HepG2 (cell line): ENCODE measurements around the gene SMIM28. TPM values are rescaled to one million over a fixed set of nuclear protein-coding genes. Genes with fewer than 3 reads are reported as not detected.

Source experiments
- ATAC-seq: fragments of 200-7000 bp; cut with Tn5 transposase; 3 replicates; pipeline ENCODE4 v1.9.1; 2020; ENCODE audit warnings: mild to moderate bottlenecking, moderate library complexity
- BruUV-seq: library from RNA; stranded (reverse); fragments of 400-500 nt; replicated peaks from 2 replicates; lab custom pipeline; 2021; lab: Mats Ljungman, UMichigan
- CTCF ChIA-PET: fragments of 300-600 bp; formaldehyde crosslinking; extraction: SDS; loops from one replicate; lab custom pipeline; 2021; ENCODE audit warnings: low total read pairs, inconsistent platforms, low intra/inter-chr PET ratio; lab: Yijun Ruan, JAX
- POLR2A ChIA-PET: fragments of 350-600 bp; sonication (Branson Sonifier 250); formaldehyde crosslinking; loops from one replicate; lab custom pipeline; 2020; ENCODE audit warnings: antibody characterized with exemption, inconsistent platforms; lab: Yijun Ruan, JAX
- DNase-seq: peaks from one replicate; pipeline ENCODE4 v3.0.0-alpha.2; 2015; ENCODE audit warnings: low spot score
- FAIRE-seq: peaks from 3 replicates; lab custom pipeline; 2011; peaks lifted over from hg19 to GRCh38; lab: Jason Lieb, UNC
- H2AFZ ChIP-seq: one replicate; pipeline ENCODE4 v1.6.1; 2011; ENCODE audit warnings: low read length, inconsistent platforms
- H3K27ac ChIP-seq: fragments of 300-600 bp; 3 replicates; pipeline ENCODE4 v1.8.0; 2011; ENCODE audit warnings: mixed run types, mild to moderate bottlenecking, mixed read lengths, low read length, inconsistent platforms; ENCODE audit not compliant: insufficient read depth; ENCODE audit errors: extremely low read length
- H3K27me3 ChIP-seq, 2 experiments: fragments of 200-600 bp in 1 of 2; 2 replicates in 1 of 2; 3 replicates in 1 of 2; pipeline versions ENCODE4 v1.6.0 to v1.8.0; 2011; ENCODE audit warnings: low read length in 2 of 2, mild to moderate bottlenecking in 2 of 2, moderate library complexity in 2 of 2, inconsistent platforms in 1 of 2; ENCODE audit not compliant: insufficient read depth in 2 of 2, control insufficient read depth in 1 of 2
- H3K36me3 ChIP-seq, 2 experiments: fragments of 200-600 bp in 1 of 2; replicated peaks in 1 of 2; 2 replicates in 1 of 2; 3 replicates in 1 of 2; pipeline versions ENCODE4 v1.5.1 to v1.8.0; 2011; ENCODE audit warnings: low read length in 2 of 2, inconsistent platforms in 1 of 2; ENCODE audit not compliant: insufficient read depth in 2 of 2, control insufficient read depth in 1 of 2
- H3K4me1 ChIP-seq: 2 replicates; pipeline ENCODE4 v1.5.1; 2012; ENCODE audit warnings: low read length, inconsistent platforms; ENCODE audit not compliant: insufficient read depth
- H3K4me2 ChIP-seq: 2 replicates; pipeline ENCODE4 v1.6.0; 2011; ENCODE audit warnings: low read depth, low read length, inconsistent platforms
- H3K4me3 ChIP-seq, 3 experiments: fragments of 200-600 bp in 1 of 3; sonication (generic), shearing (Covaris generic) in 1 of 3; replicated peaks in 1 of 3; 2 replicates each; pipeline ENCODE4 v1.5.1; 2011 to 2016; ENCODE audit warnings: low read length in 3 of 3, inconsistent platforms in 2 of 3, low read depth in 2 of 3, mild to moderate bottlenecking in 2 of 3, control low read depth in 1 of 3, mixed read lengths in 1 of 3; ENCODE audit not compliant: insufficient read depth in 1 of 3
- H3K79me2 ChIP-seq: one replicate; pipeline ENCODE4 v1.6.1; 2011; ENCODE audit warnings: low read length, inconsistent platforms; ENCODE audit not compliant: insufficient read depth
- H3K9ac ChIP-seq: 2 replicates; pipeline ENCODE4 v1.6.0; 2011; ENCODE audit warnings: mild to moderate bottlenecking, low read depth, low read length, inconsistent platforms; ENCODE audit not compliant: insufficient read depth
- H3K9me3 ChIP-seq: 2 replicates; pipeline ENCODE4 v1.5.1; 2012; ENCODE audit warnings: mild to moderate bottlenecking, low read length
- H4K20me1 ChIP-seq: 2 replicates; pipeline ENCODE4 v1.6.0; 2011; ENCODE audit warnings: inconsistent platforms, mild to moderate bottlenecking, low read length, moderate library complexity; ENCODE audit not compliant: insufficient read depth
- FOXA3 ChIP-seq: IDR thresholded peaks from 2 replicates; pipeline ENCODE4 v1.6.1; 2016; ENCODE audit warnings: missing genetic modification reagents, missing compliant biosample characterization
- GLI4 ChIP-seq: sonication (generic); formaldehyde crosslinking; IDR thresholded peaks from 2 replicates; pipeline ENCODE4 v1.5.1; 2020; ENCODE audit warnings: missing genetic modification reagents, mild to moderate bottlenecking, moderate library complexity, borderline replicate concordance
- HNF1B ChIP-seq: sonication (generic); formaldehyde crosslinking; IDR thresholded peaks from 2 replicates; pipeline ENCODE4 v1.5.1; 2020; ENCODE audit warnings: mild to moderate bottlenecking, moderate library complexity, missing genetic modification reagents
- HNRNPH1 ChIP-seq: fragments of 200-400 bp; formaldehyde crosslinking; optimal IDR thresholded peaks from 2 replicates; pipeline ENCODE3; 2017; ENCODE audit warnings: mild to moderate bottlenecking, low read depth, low read length
- HOXA5 ChIP-seq: sonication (generic); formaldehyde crosslinking; IDR thresholded peaks from 2 replicates; pipeline ENCODE4 v1.4.0; 2020; ENCODE audit warnings: missing genetic modification reagents
- KDM5B ChIP-seq: sonication (generic); formaldehyde crosslinking; IDR thresholded peaks from 2 replicates; pipeline ENCODE4 v1.4.0; 2020; ENCODE audit warnings: missing genetic modification reagents, mild to moderate bottlenecking, borderline replicate concordance
- NFATC3 ChIP-seq: sonication (generic); formaldehyde crosslinking; IDR thresholded peaks from 2 replicates; pipeline ENCODE4 v1.5.1; 2020; ENCODE audit warnings: mild to moderate bottlenecking, missing genetic modification reagents
- RBM39 ChIP-seq: fragments of 200-400 bp; formaldehyde crosslinking; IDR thresholded peaks from one replicate; pipeline ENCODE4 v1.6.1; 2018; ENCODE audit warnings: antibody characterized with exemption, mild to moderate bottlenecking, low read depth, low read length; ENCODE audit not compliant: poor library complexity, severe bottlenecking
- TOPORS ChIP-seq: sonication (generic); formaldehyde crosslinking; IDR thresholded peaks from 2 replicates; pipeline ENCODE4 v1.8.0; 2023; ENCODE audit warnings: mild to moderate bottlenecking, missing genetic modification reagents
- ZBTB2 ChIP-seq: sonication (generic); formaldehyde crosslinking; IDR thresholded peaks from 2 replicates; pipeline ENCODE4 v1.8.0; 2022; ENCODE audit warnings: low read depth, missing genetic modification reagents
- ZNF121 ChIP-seq: sonication (generic); formaldehyde crosslinking; IDR thresholded peaks from 2 replicates; pipeline ENCODE4 v1.5.0; 2020; ENCODE audit warnings: mild to moderate bottlenecking, missing genetic modification reagents
- ZNF18 ChIP-seq: sonication (generic); formaldehyde crosslinking; IDR thresholded peaks from 2 replicates; pipeline ENCODE4 v1.8.0; 2022; ENCODE audit warnings: mild to moderate bottlenecking, missing genetic modification reagents; ENCODE audit not compliant: insufficient replicate concordance
- ZNF451 ChIP-seq: sonication (generic); formaldehyde crosslinking; IDR thresholded peaks from 2 replicates; pipeline ENCODE4 v1.5.0; 2020; ENCODE audit warnings: mild to moderate bottlenecking, missing genetic modification reagents
- ZNF468 ChIP-seq: sonication (generic); formaldehyde crosslinking; IDR thresholded peaks from 2 replicates; pipeline ENCODE4 v1.8.0; 2022; ENCODE audit warnings: mild to moderate bottlenecking, moderate library complexity, missing genetic modification reagents
- ZNF703 ChIP-seq: sonication (generic); formaldehyde crosslinking; IDR thresholded peaks from 2 replicates; pipeline ENCODE4 v1.5.1; 2020; ENCODE audit warnings: missing genetic modification reagents, mild to moderate bottlenecking, moderate library complexity, borderline replicate concordance
- ZNF737 ChIP-seq: sonication (generic); formaldehyde crosslinking; IDR thresholded peaks from 2 replicates; pipeline ENCODE4 v1.5.0; 2020; ENCODE audit warnings: missing genetic modification reagents, mild to moderate bottlenecking, borderline replicate concordance
- ZXDC ChIP-seq: sonication (generic); formaldehyde crosslinking; IDR thresholded peaks from 2 replicates; pipeline ENCODE4 v1.5.0; 2020; ENCODE audit warnings: mild to moderate bottlenecking, missing genetic modification reagents
- WGBS: methylation state at CpG from one replicate; pipeline ENCODE4 v1.1.6; 2017; ENCODE audit warnings: low lambda C conversion rate; 5-methylcytosine and 5-hydroxymethylcytosine counted together
- in situ Hi-C: cut with HindIII; loops from 2 replicates; pipeline ENCODE4 v1.10.0; 2017; ENCODE audit warnings: low pct_unique_long_range_greater_than_20kb; ENCODE audit not compliant: extremely low pct_ligation_motif_present
- intact Hi-C: fragments of 100-400 bp; cut with micrococcal nuclease; formaldehyde crosslinking; loops from one replicate; pipeline ENCODE4 v1.10.0; 2022; ENCODE audit not compliant: unreplicated experiment
- polyA plus RNA-seq, 8 experiments: library from polyadenylated mRNA; depleted of rRNA in 3 of 8; stranded (reverse) in 7 of 8; unstranded in 1 of 8; fragments of >200 nt; fragmentation: Illumina TruSeq in 4 of 8; extraction: Trizol in 4 of 8; gene quantifications; 2 replicates each; pipeline versions ENCODE4 v1.2.1 to v1.2.3, GENCODE V29; 2011 to 2016; ENCODE audit warnings: low read depth in 4 of 8, missing spikeins in 1 of 8, mixed read lengths in 1 of 8; ENCODE audit not compliant: insufficient read depth in 1 of 8
- total RNA-seq, 5 experiments: library from RNA; depleted of rRNA; stranded (reverse); fragments of >200 nt; fragmentation: Illumina TruSeq; extraction: Trizol; gene quantifications; 2 replicates each; pipeline ENCODE4 v1.2.3, GENCODE V29; 2016; ENCODE audit warnings: low read depth in 1 of 5

Gene SMIM28
- total and polyA plus RNA-seq, 2 of the 13 experiments (the other 11 are each of a cell fraction or from before 2014, with no cell fraction given) = not detected

- H3K27ac ChIP-seq = no peak overlapping the region
- no peak overlapping the region for H2AFZ ChIP-seq
- no peaks in the 10 kb centered on the region for H3K9me3 ChIP-seq
- ATAC-seq (no peak), FAIRE-seq (no peak), DNase-seq (no peak)
- ChIA-PET POLR2A (no interaction called here), CTCF (no interaction called here)
- no peaks in the 10 kb centered on the region for H4K20me1 ChIP-seq
- intact Hi-C loops = no loop called here
- no peaks in the 10 kb centered on the region; a peak in 1 of 5 replicates for H3K27me3 ChIP-seq
- TF ChIP-seq ZNF451 (CRISPR knock-in tag) (no peak), TOPORS (CRISPR knock-in tag) (no peak), ZNF18 (CRISPR knock-in tag) (no peak), ZXDC (CRISPR knock-in tag) (no peak), HNRNPH1 (no peak), KDM5B (no peak), ZNF737 (no peak), FOXA3 (no peak), RBM39 (no peak), ZNF468 (CRISPR knock-in tag) (no peak), HOXA5 (CRISPR knock-in tag) (no peak), NFATC3 (CRISPR knock-in tag) (no peak), ZBTB2 (no peak), HNF1B (CRISPR knock-in tag) (no peak), ZNF703 (CRISPR knock-in tag) (no peak), ZNF121 (CRISPR knock-in tag) (no peak), GLI4 (no peak)
- in situ Hi-C loops = no loop called here
- H3K4me3 ChIP-seq = no peak overlapping the region
- H3K9ac ChIP-seq = no peak overlapping the region
- no peak overlapping the region for H3K4me2 ChIP-seq
- H3K79me2 ChIP-seq = no peaks in the 10 kb centered on the region
- whole genome bisulfite sequencing = 67% methylated on average over 2 of the region's 2 CpGs
- BruUV-seq = no TSS peak
- no peaks in the 10 kb centered on the region for H3K36me3 ChIP-seq
- H3K4me1 ChIP-seq = no peaks in the 10 kb centered on the region
Observed at GRCh38 chr6:138331984-138332383, 45.7 kb upstream of the SMIM28 start.
